ENCODE measurements around the gene NEIL3. TPM values are rescaled to one million over a fixed set of nuclear protein-coding genes. Genes with fewer than 3 reads are reported as not detected.

Gene NEIL3
- total RNA-seq, 6 donors from 2014 or later: 0.39 to 1.0 (median 0.61) TPM; not detected in 2

GRCh38 chr4:177288335-177288734, 21.3 kb upstream of the NEIL3 start:
- no peak overlapping the region for H3K4me3 ChIP-seq
- TF ChIP-seq POLR2AphosphoS5 (IDR thresholded peaks at IDR 0.05) (no peak), POLR2A (IDR thresholded peaks at IDR 0.05) (no peak), EP300 (IDR thresholded peaks at IDR 0.05) (no peak), CTCF (IDR thresholded peaks at IDR 0.05) (no peak)
- 95 to 100% methylated on average over 1 of the region's 1 CpG for WGBS, 2 donors
- H3K4me1 ChIP-seq: no peaks in the 10 kb centered on the region
- no peak overlapping the region for H3K27ac ChIP-seq
- H3K27me3 ChIP-seq: no peaks in the 10 kb centered on the region
- no peaks in the 10 kb centered on the region for H3K36me3 ChIP-seq
- DNase-seq: no peak
- H3K9me3 ChIP-seq: no peaks in the 10 kb centered on the region
- ATAC-seq (ENCODE audit: low FRiP score in 2 of 2): no peak

GRCh38 chr4:177290780-177291179, 18.9 kb upstream of the NEIL3 start:
- ATAC-seq (ENCODE audit: low FRiP score in 2 of 2) (no peak), DNase-seq (no peak)
- Histone ChIP-seq H3K4me1 (no peaks in the 10 kb centered on the region), H3K27me3 (no peaks in the 10 kb centered on the region), H3K4me3 (no peak overlapping the region), H3K9me3 (no peaks in the 10 kb centered on the region), H3K36me3 (no peaks in the 10 kb centered on the region), H3K27ac (no peak overlapping the region)
- WGBS, 2 donors: 67 to 78% methylated on average over 6 of the region's 6 CpGs
- TF ChIP-seq POLR2AphosphoS5 (IDR thresholded peaks at IDR 0.05): no peak
- no peak for TF ChIP-seq EP300 (IDR thresholded peaks at IDR 0.05)

GRCh38 chr4:177292171-177292570, 17.5 kb upstream of the NEIL3 start:
- ATAC-seq (ENCODE audit: low FRiP score in 2 of 2) (no peak), DNase-seq (no peak)
- no peaks in the 10 kb centered on the region for H3K27me3 ChIP-seq
- H3K4me1 ChIP-seq: no peaks in the 10 kb centered on the region
- no peak overlapping the region for H3K27ac ChIP-seq
- H3K36me3 ChIP-seq: no peaks in the 10 kb centered on the region
- TF ChIP-seq EP300 (IDR thresholded peaks at IDR 0.05) (no peak), POLR2A (IDR thresholded peaks at IDR 0.05) (no peak), CTCF (IDR thresholded peaks at IDR 0.05) (no peak), POLR2AphosphoS5 (IDR thresholded peaks at IDR 0.05) (no peak)
- H3K4me3 ChIP-seq: no peak overlapping the region
- H3K9me3 ChIP-seq: no peaks in the 10 kb centered on the region
- WGBS, 2 donors: 97 to 98% methylated on average over 2 of the region's 2 CpGs

GRCh38 chr4:177293208-177294033, 16.3 kb upstream of the NEIL3 start:
- Histone ChIP-seq H3K4me1 (no peaks in the 10 kb centered on the region), H3K36me3 (no peaks in the 10 kb centered on the region), H3K27me3 (no peaks in the 10 kb centered on the region), H3K9me3 (peaks cover 3 to 9% (median 6%) of the 10 kb centered on the region in 4 donors), H3K4me3 (no peak overlapping the region), H3K27ac (no peak overlapping the region)
- no peak for TF ChIP-seq POLR2A (IDR thresholded peaks at IDR 0.05)
- TF ChIP-seq POLR2AphosphoS5 (IDR thresholded peaks at IDR 0.05): no peak
- no peak for TF ChIP-seq CTCF (IDR thresholded peaks at IDR 0.05)
- no peak for TF ChIP-seq EP300 (IDR thresholded peaks at IDR 0.05)
- DNase-seq (no peak), ATAC-seq (ENCODE audit: low FRiP score in 2 of 2) (no peak)
- WGBS, 2 donors: 51 to 58% methylated on average over 5 of the region's 5 CpGs

GRCh38 chr4:177297785-177298391, 11.8 kb upstream of the NEIL3 start:
- TF ChIP-seq POLR2A (IDR thresholded peaks at IDR 0.05) (no peak), POLR2AphosphoS5 (IDR thresholded peaks at IDR 0.05) (no peak), EP300 (IDR thresholded peaks at IDR 0.05) (no peak)
- 92 to 100% methylated on average over 2 of the region's 2 CpGs for WGBS, 2 donors

More at GRCh38 chr4:177297785-177298391, 11.8 kb upstream of the NEIL3 start:
- ATAC-seq (ENCODE audit: low FRiP score in 2 of 2) (no peak), DNase-seq (no peak)
- no peak overlapping the region for H3K27ac ChIP-seq
- no peak overlapping the region for H3K4me3 ChIP-seq
- H3K36me3 ChIP-seq: no peaks in the 10 kb centered on the region
- peaks cover 3 to 9% (median 6%) of the 10 kb centered on the region in 4 donors for H3K9me3 ChIP-seq
- H3K27me3 ChIP-seq: no peaks in the 10 kb centered on the region
- peaks cover 0 to 13% (median 1%) of the 10 kb centered on the region in 4 donors for H3K4me1 ChIP-seq
